ENCODE data around the gene ZNF141. TPM values are rescaled to one million over a fixed set of nuclear protein-coding genes. Genes with fewer than 3 reads are reported as not detected.
A peak's percentile ranks its signal among the peaks of the same experiment; 100 is the strongest.

Gene ZNF141
- total RNA-seq, 1 experiment from 2014 or later, result 6.5 TPM

- Histone ChIP-seq H2AFZ (ENCODE audit: low read length) (no peak overlapping the region), H3K4me1 (ENCODE audit: insufficient read depth, low read length) (no peaks in the 10 kb centered on the region), H3K27me3 (ENCODE audit: low read length) (no peaks in the 10 kb centered on the region), H3K79me2 (ENCODE audit: low read length) (no peaks in the 10 kb centered on the region), H3K4me3 (ENCODE audit: low read length) (no peak overlapping the region), H3K4me2 (ENCODE audit: low read length) (no peak overlapping the region), H3K27ac (ENCODE audit: low read length) (no peak overlapping the region), H4K20me1 (ENCODE audit: low read length) (no peaks in the 10 kb centered on the region), H3K9ac (ENCODE audit: low read length) (no peak overlapping the region), H3K9me3 (ENCODE audit: low read length) (no peaks in the 10 kb centered on the region), H3F3A (ENCODE audit: low read length, unreplicated experiment) (no peaks in the 10 kb centered on the region), H3K9me2 (replicated peaks; ENCODE audit: low read length) (no peaks in the 10 kb centered on the region), H3K36me3 (ENCODE audit: low read depth, low read length) (no peaks in the 10 kb centered on the region)
- DNase-seq (no peak), ATAC-seq (no peak)
- intact Hi-C loops (cut with micrococcal nuclease), result no loop called here
- ChIA-PET CTCF (no interaction called here), POLR2A (ENCODE audit: unreplicated experiment) (no interaction called here)
- no peak for TF ChIP-seq EZH2 (IDR thresholded peaks at IDR 0.05; ENCODE audit: low read length, unreplicated experiment)
- TF ChIP-seq EZH2phosphoT487 (IDR thresholded peaks at IDR 0.05; ENCODE audit: borderline replicate concordance, low read length), result no peak
- TF ChIP-seq CTCF (conservative IDR thresholded peaks at IDR 0.05; ENCODE audit: low read depth, low read length), result no peak
- no TSS peak for BruUV-seq (replicated peaks)
Observed at GRCh38 chr4:314296-314903, 23.2 kb upstream of the ZNF141 start.

- ChIA-PET CTCF (no interaction called here), POLR2A (ENCODE audit: unreplicated experiment) (no interaction called here)
- Histone ChIP-seq H3K27me3 (ENCODE audit: low read length) (no peaks in the 10 kb centered on the region), H3K36me3 (ENCODE audit: low read depth, low read length) (no peaks in the 10 kb centered on the region; the same call in 1 of the 2 replicates), H2AFZ (ENCODE audit: low read length) (no peak overlapping the region), H3F3A (ENCODE audit: low read length, unreplicated experiment) (no peaks in the 10 kb centered on the region), H3K9ac (ENCODE audit: low read length) (no peak overlapping the region), H4K20me1 (ENCODE audit: low read length) (no peaks in the 10 kb centered on the region), H3K27ac (ENCODE audit: low read length) (no peak overlapping the region), H3K4me3 (ENCODE audit: low read length) (no peak overlapping the region), H3K79me2 (ENCODE audit: low read length) (no peaks in the 10 kb centered on the region), H3K4me1 (ENCODE audit: insufficient read depth, low read length) (no peaks in the 10 kb centered on the region), H3K4me2 (ENCODE audit: low read length) (no peak overlapping the region), H3K9me2 (replicated peaks; ENCODE audit: low read length) (no peaks in the 10 kb centered on the region), H3K9me3 (ENCODE audit: low read length) (no peaks in the 10 kb centered on the region)
- TF ChIP-seq EZH2 (IDR thresholded peaks at IDR 0.05; ENCODE audit: low read length, unreplicated experiment), result no peak
- no peak for TF ChIP-seq CTCF (conservative IDR thresholded peaks at IDR 0.05; ENCODE audit: low read depth, low read length)
- TF ChIP-seq EZH2phosphoT487 (IDR thresholded peaks at IDR 0.05; ENCODE audit: borderline replicate concordance, low read length), result no peak
- no TSS peak for BruUV-seq (replicated peaks)
- DNase-seq (no peak), ATAC-seq (no peak)
- intact Hi-C loops (cut with micrococcal nuclease), result no loop called here
Observed at GRCh38 chr4:328729-329128, 8.9 kb upstream of the ZNF141 start.

- BruUV-seq (replicated peaks), result no TSS peak
- H3K4me2 ChIP-seq (ENCODE audit: low read length), result peak overlapping the region; percentile 99
- no peak overlapping the region for H3K27ac ChIP-seq (ENCODE audit: low read length)
- H3K4me3 ChIP-seq (ENCODE audit: low read length), result no peak overlapping the region
- H2AFZ ChIP-seq (ENCODE audit: low read length), result no peak overlapping the region
- H3K4me1 ChIP-seq (ENCODE audit: insufficient read depth, low read length), result 0 out of 2 replicates have a peak, but pooled peaks cover 3% of the 10 kb centered on the region
- peaks cover 29% of the 10 kb centered on the region for H3K79me2 ChIP-seq (ENCODE audit: low read length)
- H3K36me3 ChIP-seq (ENCODE audit: low read depth, low read length), result peaks cover 15% of the 10 kb centered on the region
- POLR2A ChIA-PET (ENCODE audit: unreplicated experiment), result no interaction called here
- intact Hi-C loops (cut with micrococcal nuclease), result loop anchor here (10.0 kb wide), 1 partner anchor 139 kb away; no protein-coding TSS in a partner anchor
- TF ChIP-seq EZH2phosphoT487 (IDR thresholded peaks at IDR 0.05; ENCODE audit: borderline replicate concordance, low read length) (no peak), CTCF (conservative IDR thresholded peaks at IDR 0.05; ENCODE audit: low read depth, low read length) (no peak), EZH2 (IDR thresholded peaks at IDR 0.05; ENCODE audit: low read length, unreplicated experiment) (no peak)
- no peak overlapping the region for H3K9ac ChIP-seq (ENCODE audit: low read length)
- H3F3A ChIP-seq (ENCODE audit: low read length, unreplicated experiment), result no peaks in the 10 kb centered on the region
- no peaks in the 10 kb centered on the region for H4K20me1 ChIP-seq (ENCODE audit: low read length)
- no peak for ATAC-seq
- CTCF ChIA-PET, result no interaction called here
- peak; percentile 8 for DNase-seq
- no peaks in the 10 kb centered on the region for H3K9me2 ChIP-seq (replicated peaks; ENCODE audit: low read length)
- no peaks in the 10 kb centered on the region for H3K27me3 ChIP-seq (ENCODE audit: low read length)
- no peaks in the 10 kb centered on the region for H3K9me3 ChIP-seq (ENCODE audit: low read length)
Observed at GRCh38 chr4:335515-335914, 2.1 kb upstream of the ZNF141 start.
